MCF 10A (cell line): Measurements from ENCODE around the gene SEC16B. TPM values are rescaled to one million over a fixed set of nuclear protein-coding genes. Genes with fewer than 3 reads are reported as not detected.

ENCODE experiments used
- BruUV-seq: library from RNA; stranded (reverse); fragments of 400-500 nt; replicated peaks from 2 replicates; lab custom pipeline; 2021; lab: Mats Ljungman, UMichigan
- CTCF ChIA-PET: fragments of 300-600 bp; sonication (Branson Sonifier 250); formaldehyde crosslinking; extraction: SDS; loops from one replicate; lab custom pipeline; 2021; ENCODE audit warnings: antibody characterized with exemption, inconsistent platforms; lab: Yijun Ruan, JAX
- POLR2A ChIA-PET: fragments of 300-600, 350-650 bp; sonication (Branson Sonifier 250); formaldehyde crosslinking; extraction: SDS; loops from one replicate; lab custom pipeline; 2020; ENCODE audit warnings: antibody characterized with exemption, inconsistent platforms; lab: Yijun Ruan, JAX
- DNase-seq: peaks from one replicate; pipeline ENCODE4 v3.0.0-alpha.2; 2018; ENCODE audit not compliant: unreplicated experiment
- H3K27ac Mint-ChIP-seq: one replicate; pipeline ENCODE4 v1.8.0; 2022; ENCODE audit warnings: mild to moderate bottlenecking, low read depth, mixed read lengths; ENCODE audit not compliant: unreplicated experiment
- H3K27me3 Mint-ChIP-seq: one replicate; pipeline ENCODE4 v1.8.0; 2022; ENCODE audit warnings: mixed read lengths; ENCODE audit not compliant: insufficient read depth, unreplicated experiment
- H3K36me3 Mint-ChIP-seq: one replicate; pipeline ENCODE4 v1.8.0; 2022; ENCODE audit warnings: mild to moderate bottlenecking, moderate library complexity, mixed read lengths; ENCODE audit not compliant: insufficient read depth, unreplicated experiment
- H3K4me1 Mint-ChIP-seq: one replicate; pipeline ENCODE4 v1.8.0; 2022; ENCODE audit warnings: mixed read lengths; ENCODE audit not compliant: insufficient read depth, unreplicated experiment
- H3K4me3 Mint-ChIP-seq: one replicate; pipeline ENCODE4 v1.8.0; 2022; ENCODE audit warnings: mild to moderate bottlenecking, moderate library complexity, mixed read lengths; ENCODE audit not compliant: unreplicated experiment
- H3K9me3 Mint-ChIP-seq: one replicate; pipeline ENCODE4 v1.8.0; 2022; ENCODE audit warnings: mixed read lengths; ENCODE audit not compliant: unreplicated experiment
- intact Hi-C: fragments of 100-400 bp; cut with micrococcal nuclease; formaldehyde crosslinking; loops from 2 replicates; pipeline ENCODE4 v1.14.1; 2022
- total RNA-seq: library from RNA; stranded (reverse); gene quantifications from 2 replicates; pipeline ENCODE4 v1.2.3, GENCODE V29; 2022
- TF ChIP-seq, protein P1 (sequence below): fragments of 200-600 bp; IDR thresholded peaks from one replicate; pipeline ENCODE4 v1.8.0; 2022; ENCODE audit warnings: antibody characterized with exemption, mild to moderate bottlenecking; ENCODE audit not compliant: unreplicated experiment

The SEC16B gene
- total RNA-seq, 1 experiment from 2014 or later, result not detected

DNA sequence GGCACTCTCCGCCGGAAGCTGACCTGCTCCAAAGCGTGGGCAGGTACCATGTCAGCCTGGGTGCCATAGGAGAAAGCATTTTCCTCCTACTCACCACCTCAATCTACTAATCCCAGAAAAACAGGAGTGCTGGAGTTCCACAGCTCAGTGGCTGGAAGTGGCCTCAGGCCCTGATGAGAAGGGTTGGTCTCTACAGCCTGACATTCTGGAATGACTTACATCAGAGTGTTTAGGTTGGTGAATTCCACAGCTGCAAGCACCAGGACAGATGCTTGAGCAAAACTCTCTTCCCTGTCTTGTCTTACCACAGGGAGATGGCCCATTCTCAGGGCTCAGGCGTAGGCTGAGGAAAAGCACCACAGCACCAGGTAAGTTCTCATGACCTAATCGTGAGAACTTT is 5.5 kb downstream of the SEC16B start:
- POLR2A ChIA-PET, result no interaction called here
- CTCF ChIA-PET, result interaction anchor here (0.7 to 7.8 kb wide), 8 partner anchors 8 to 538 kb away, joined by 3 to 64 read pairs (median 4); no protein-coding TSS in a partner anchor
- Mint-ChIP-seq H3K36me3 (no peaks in the 10 kb centered on the region), H3K27me3 (no peaks in the 10 kb centered on the region), H3K4me1 (peaks cover 6% of the 10 kb centered on the region), H3K9me3 (no peaks in the 10 kb centered on the region), H3K27ac (no peak overlapping the region), H3K4me3 (no peak overlapping the region)
- TF ChIP-seq, protein P1, sequence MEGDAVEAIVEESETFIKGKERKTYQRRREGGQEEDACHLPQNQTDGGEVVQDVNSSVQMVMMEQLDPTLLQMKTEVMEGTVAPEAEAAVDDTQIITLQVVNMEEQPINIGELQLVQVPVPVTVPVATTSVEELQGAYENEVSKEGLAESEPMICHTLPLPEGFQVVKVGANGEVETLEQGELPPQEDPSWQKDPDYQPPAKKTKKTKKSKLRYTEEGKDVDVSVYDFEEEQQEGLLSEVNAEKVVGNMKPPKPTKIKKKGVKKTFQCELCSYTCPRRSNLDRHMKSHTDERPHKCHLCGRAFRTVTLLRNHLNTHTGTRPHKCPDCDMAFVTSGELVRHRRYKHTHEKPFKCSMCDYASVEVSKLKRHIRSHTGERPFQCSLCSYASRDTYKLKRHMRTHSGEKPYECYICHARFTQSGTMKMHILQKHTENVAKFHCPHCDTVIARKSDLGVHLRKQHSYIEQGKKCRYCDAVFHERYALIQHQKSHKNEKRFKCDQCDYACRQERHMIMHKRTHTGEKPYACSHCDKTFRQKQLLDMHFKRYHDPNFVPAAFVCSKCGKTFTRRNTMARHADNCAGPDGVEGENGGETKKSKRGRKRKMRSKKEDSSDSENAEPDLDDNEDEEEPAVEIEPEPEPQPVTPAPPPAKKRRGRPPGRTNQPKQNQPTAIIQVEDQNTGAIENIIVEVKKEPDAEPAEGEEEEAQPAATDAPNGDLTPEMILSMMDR, result no peak
- DNase-seq, result no peak
- intact Hi-C loops, result no loop called here
- no TSS peak for BruUV-seq

GRCh38 chr1:177960939-177961622 is 8.8 kb downstream of the SEC16B start:
- no peak overlapping the region for H3K27ac Mint-ChIP-seq
- H3K9me3 Mint-ChIP-seq, result no peaks in the 10 kb centered on the region
- no peak overlapping the region for H3K4me3 Mint-ChIP-seq
- TF ChIP-seq, protein P1, result no peak
- H3K4me1 Mint-ChIP-seq, result peaks cover 6% of the 10 kb centered on the region
- ChIA-PET CTCF (interaction anchor here (0.6 to 7.8 kb wide), 23 partner anchors 10 to 1841 kb away, joined by 3 to 64 read pairs (median 4); partner anchors contain the start of gene PAPPA2), POLR2A (interaction anchor here (0.6 to 1.3 kb wide), 2 partner anchors 12 to 124 kb away, joined by 3 to 4 read pairs; no protein-coding TSS in a partner anchor)
- peak; percentile 24 for DNase-seq
- no TSS peak for BruUV-seq
- no peaks in the 10 kb centered on the region for H3K36me3 Mint-ChIP-seq
- intact Hi-C loops, result no loop called here
- no peaks in the 10 kb centered on the region for H3K27me3 Mint-ChIP-seq

GRCh38 chr1:177959811-177960515 is 9.9 kb downstream of the SEC16B start:
- Mint-ChIP-seq H3K27ac (no peak overlapping the region), H3K4me3 (no peak overlapping the region), H3K36me3 (no peaks in the 10 kb centered on the region), H3K4me1 (peaks cover 6% of the 10 kb centered on the region), H3K27me3 (no peaks in the 10 kb centered on the region), H3K9me3 (no peaks in the 10 kb centered on the region)
- peak; percentile 50 for DNase-seq
- CTCF ChIA-PET, result interaction anchor here (1.2 to 7.8 kb wide), 10 partner anchors 8 to 340 kb away, joined by 3 to 64 read pairs (median 6); no protein-coding TSS in a partner anchor
- POLR2A ChIA-PET, result no interaction called here
- intact Hi-C loops, result loop anchor here (1.0 to 2.0 kb wide), 6 partner anchors 73 to 541 kb away; partner anchors contain the start of gene RASAL2
- BruUV-seq, result no TSS peak
- TF ChIP-seq, protein P1, result peak; percentile 74

DNA sequence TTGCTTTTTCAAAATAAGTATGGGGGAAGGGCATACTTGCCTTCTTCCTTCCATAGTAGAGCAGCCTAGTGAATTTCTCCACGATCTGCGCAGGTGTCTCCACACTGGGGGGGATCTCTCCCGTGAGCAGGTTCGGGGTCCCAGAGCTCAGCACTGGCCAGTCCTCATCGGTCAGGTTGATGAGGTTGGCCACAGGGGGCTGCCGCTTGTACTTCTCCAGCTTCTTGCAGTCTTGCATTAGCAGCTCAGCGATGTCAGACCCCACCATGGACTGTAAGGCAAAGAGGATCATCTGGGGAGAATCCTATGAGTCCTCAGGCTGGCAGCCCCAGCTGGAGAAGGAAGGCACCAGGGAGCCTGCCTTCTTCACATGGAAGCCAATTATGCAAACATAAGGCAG is 11.8 kb downstream of the SEC16B start:
- ChIA-PET POLR2A (no interaction called here), CTCF (interaction anchor here (0.6 to 7.8 kb wide), 16 partner anchors 10 to 1075 kb away, joined by 3 to 64 read pairs (median 4); no protein-coding TSS in a partner anchor)
- Mint-ChIP-seq H3K4me3 (no peak overlapping the region), H3K9me3 (no peaks in the 10 kb centered on the region), H3K4me1 (peaks cover 6% of the 10 kb centered on the region), H3K27me3 (no peaks in the 10 kb centered on the region), H3K27ac (no peak overlapping the region), H3K36me3 (no peaks in the 10 kb centered on the region)
- intact Hi-C loops, result loop anchor here (2.0 kb wide), 2 partner anchors 75 to 343 kb away; no protein-coding TSS in a partner anchor
- BruUV-seq, result no TSS peak
- DNase-seq, result no peak
- TF ChIP-seq, protein P1, result no peak
